Central memory CD8-positive, alpha-beta T cell (primary cell): ENCODE measurements around the gene NOS1.
A peak's percentile ranks its signal among the peaks of the same experiment; 100 is the strongest.
"Not testable (repeated sequence)": the region's sequence is repeated elsewhere in the genome, so short reads cannot be mapped to it uniquely, and the experiment has no call there.

Source experiments
- ATAC-seq: fragments of 150-1000 bp; cut with Tn5 transposase; replicated peaks from 2 replicates; pipeline ENCODE4 v1.10.0; 2022; ENCODE audit warnings: mild to moderate bottlenecking, moderate FRiP score, moderate number of reproducible peaks; ENCODE audit not compliant: poor library complexity, severe bottlenecking; ENCODE audit errors: extremely low read depth
- DNase-seq, 2 donors: peaks; one replicate each; pipeline ENCODE4 v3.0.0; 2021; ENCODE audit warnings: low spot score in 2 of 2
- H3K27ac Mint-ChIP-seq: one replicate; pipeline ENCODE4 v1.8.0; 2022; ENCODE audit warnings: low read depth, mild to moderate bottlenecking, moderate library complexity, mixed read lengths
- H3K27me3 Mint-ChIP-seq: one replicate; pipeline ENCODE4 v1.8.0; 2022; ENCODE audit warnings: mixed read lengths
- H3K36me3 Mint-ChIP-seq: one replicate; pipeline ENCODE4 v1.8.0; 2022; ENCODE audit warnings: mild to moderate bottlenecking, moderate library complexity, mixed read lengths; ENCODE audit not compliant: insufficient read depth
- H3K4me1 Mint-ChIP-seq: one replicate; pipeline ENCODE4 v1.8.0; 2022; ENCODE audit warnings: mixed read lengths
- H3K4me3 Mint-ChIP-seq: one replicate; pipeline ENCODE4 v1.8.0; 2022; ENCODE audit warnings: mild to moderate bottlenecking, moderate library complexity, mixed read lengths
- H3K9me3 Mint-ChIP-seq: one replicate; pipeline ENCODE4 v1.8.0; 2022; ENCODE audit warnings: mixed read lengths

The NOS1 gene

GRCh38 chr12:117388951-117389446 is 27.6 kb upstream of the NOS1 start:
- H3K4me1 Mint-ChIP-seq, result no peaks in the 10 kb centered on the region
- peaks cover 5% of the 10 kb centered on the region for H3K9me3 Mint-ChIP-seq
- H3K4me3 Mint-ChIP-seq, result no peak overlapping the region
- DNase-seq (no peak), ATAC-seq (no peak)
- peaks cover 5% of the 10 kb centered on the region for H3K27me3 Mint-ChIP-seq
- no peaks in the 10 kb centered on the region for H3K36me3 Mint-ChIP-seq
- no peak overlapping the region for H3K27ac Mint-ChIP-seq

- no peak overlapping the region for H3K27ac Mint-ChIP-seq
- H3K4me1 Mint-ChIP-seq, result no peaks in the 10 kb centered on the region
- H3K27me3 Mint-ChIP-seq, result peaks cover 17% of the 10 kb centered on the region
- H3K9me3 Mint-ChIP-seq, result peaks cover 3% of the 10 kb centered on the region
- ATAC-seq (no peak), DNase-seq (no peak)
- H3K4me3 Mint-ChIP-seq, result no peak overlapping the region
- H3K36me3 Mint-ChIP-seq, result no peaks in the 10 kb centered on the region
These were observed 26.4 kb upstream of the NOS1 start for GRCh38 chr12:117387832-117388231.

DNA sequence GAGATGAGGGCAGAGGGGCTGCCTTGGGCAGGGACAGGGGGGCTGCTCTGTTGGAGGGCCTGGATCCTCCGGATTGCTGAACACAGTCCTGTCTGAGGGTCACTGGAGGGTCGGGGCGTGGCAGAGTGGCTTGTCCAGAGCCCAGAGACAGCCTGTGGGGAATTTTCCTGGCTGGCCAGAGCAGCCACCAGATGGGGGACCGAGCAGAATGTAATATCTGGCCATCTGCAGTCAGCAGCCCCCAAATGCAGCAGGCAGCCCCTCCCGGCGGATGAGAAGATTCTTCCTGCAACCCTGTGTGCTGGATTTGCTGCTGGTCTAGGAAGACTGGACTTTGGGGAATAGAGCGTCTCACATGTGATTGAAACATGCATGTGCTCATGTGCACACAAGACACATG is 23.3 kb upstream of the NOS1 start:
- DNase-seq (no peak), ATAC-seq (no peak)
- Mint-ChIP-seq H3K36me3 (no peaks in the 10 kb centered on the region), H3K4me1 (no peaks in the 10 kb centered on the region), H3K27me3 (peaks cover 25% of the 10 kb centered on the region), H3K9me3 (peaks cover 4% of the 10 kb centered on the region), H3K27ac (no peak overlapping the region), H3K4me3 (no peak overlapping the region)

- peaks cover 10% of the 10 kb centered on the region for H3K9me3 Mint-ChIP-seq
- H3K4me3 Mint-ChIP-seq, result no peak overlapping the region
- DNase-seq, result no peak
- no peak overlapping the region for H3K27ac Mint-ChIP-seq
- no peak for ATAC-seq
- H3K36me3 Mint-ChIP-seq, result no peaks in the 10 kb centered on the region
- no peaks in the 10 kb centered on the region for H3K4me1 Mint-ChIP-seq
- peaks cover 32% of the 10 kb centered on the region for H3K27me3 Mint-ChIP-seq
These were observed 18.7 kb upstream of the NOS1 start for GRCh38 chr12:117380083-117380482.

DNA sequence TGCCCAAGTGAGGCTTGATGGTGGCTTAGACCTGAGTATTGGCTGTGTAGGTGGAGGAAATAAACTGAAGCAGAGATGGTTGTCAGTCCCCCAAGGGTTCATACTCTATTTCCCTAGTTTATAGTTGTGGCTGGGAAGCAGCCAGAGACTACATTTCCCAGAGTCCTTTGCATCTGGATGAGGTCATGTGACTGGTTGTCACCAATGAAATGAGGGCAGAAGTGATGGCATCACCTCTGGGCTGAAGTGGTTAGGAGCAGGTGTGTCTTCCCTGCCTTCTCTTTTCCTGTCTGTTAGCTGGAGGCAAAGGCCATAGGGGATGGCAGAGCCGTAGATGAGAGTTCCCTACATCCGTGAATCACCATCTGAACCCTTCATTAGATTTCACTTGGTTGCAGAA is 16.3 kb upstream of the NOS1 start:
- ATAC-seq (no peak), DNase-seq (no peak)
- H3K36me3 Mint-ChIP-seq, result no peaks in the 10 kb centered on the region
- no peak overlapping the region for H3K4me3 Mint-ChIP-seq
- peaks cover 10% of the 10 kb centered on the region for H3K9me3 Mint-ChIP-seq
- no peaks in the 10 kb centered on the region for H3K4me1 Mint-ChIP-seq
- no peak overlapping the region for H3K27ac Mint-ChIP-seq
- H3K27me3 Mint-ChIP-seq, result peaks cover 15% of the 10 kb centered on the region

- no peaks in the 10 kb centered on the region for H3K36me3 Mint-ChIP-seq
- H3K27me3 Mint-ChIP-seq, result peaks cover 13% of the 10 kb centered on the region
- no peaks in the 10 kb centered on the region for H3K9me3 Mint-ChIP-seq
- ATAC-seq (no peak), DNase-seq (no peak)
- no peak overlapping the region for H3K27ac Mint-ChIP-seq
- H3K4me3 Mint-ChIP-seq, result no peak overlapping the region
- H3K4me1 Mint-ChIP-seq, result no peaks in the 10 kb centered on the region
These were observed 9.2 kb upstream of the NOS1 start for GRCh38 chr12:117370588-117370987.

- not testable (repeated sequence) for H3K36me3 Mint-ChIP-seq, H3K4me1 Mint-ChIP-seq, ATAC-seq, H3K27ac Mint-ChIP-seq, H3K9me3 Mint-ChIP-seq, H3K4me3 Mint-ChIP-seq, DNase-seq
- H3K27me3 Mint-ChIP-seq, result peaks cover 14% of the 10 kb centered on the region
These were observed 8.6 kb upstream of the NOS1 start for GRCh38 chr12:117370000-117370399.

DNA sequence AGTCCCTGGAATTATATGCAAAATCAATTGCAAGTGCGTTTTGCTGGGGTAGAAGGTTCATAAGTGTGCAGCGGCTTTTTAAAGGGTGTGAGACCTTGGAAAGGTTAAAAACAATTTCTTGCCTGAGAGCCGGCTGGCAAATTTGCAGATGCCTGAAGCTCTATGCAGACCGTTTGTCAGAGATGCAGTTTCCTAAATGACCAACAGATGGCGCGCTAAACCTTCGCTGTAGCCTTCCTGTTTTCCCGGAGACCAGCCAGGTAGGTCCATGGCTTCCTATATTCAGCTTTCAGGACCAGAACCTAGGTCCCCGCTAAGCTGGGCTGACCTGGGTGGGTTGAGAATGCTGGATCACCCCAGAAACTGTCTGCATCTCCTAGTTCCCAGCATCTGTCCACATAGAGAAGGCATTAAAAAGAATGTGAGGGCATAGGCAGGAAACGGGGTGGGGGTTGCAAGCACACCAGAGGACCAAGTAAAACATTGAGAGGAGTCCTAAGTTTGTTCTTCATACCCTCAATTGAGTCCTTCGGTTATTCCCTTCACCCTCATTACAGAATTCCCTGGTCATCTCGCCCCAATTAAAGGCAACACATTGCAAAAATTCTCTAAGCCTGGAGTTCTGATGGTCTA is 5.7 kb upstream of the NOS1 start:
- Mint-ChIP-seq H3K4me1 (no peaks in the 10 kb centered on the region), H3K27ac (no peak overlapping the region), H3K4me3 (no peak overlapping the region), H3K9me3 (no peaks in the 10 kb centered on the region), H3K27me3 (peaks cover 41% of the 10 kb centered on the region), H3K36me3 (no peaks in the 10 kb centered on the region)
- ATAC-seq (no peak), DNase-seq (peak in 1 of 2 donors; percentile 16)

DNA sequence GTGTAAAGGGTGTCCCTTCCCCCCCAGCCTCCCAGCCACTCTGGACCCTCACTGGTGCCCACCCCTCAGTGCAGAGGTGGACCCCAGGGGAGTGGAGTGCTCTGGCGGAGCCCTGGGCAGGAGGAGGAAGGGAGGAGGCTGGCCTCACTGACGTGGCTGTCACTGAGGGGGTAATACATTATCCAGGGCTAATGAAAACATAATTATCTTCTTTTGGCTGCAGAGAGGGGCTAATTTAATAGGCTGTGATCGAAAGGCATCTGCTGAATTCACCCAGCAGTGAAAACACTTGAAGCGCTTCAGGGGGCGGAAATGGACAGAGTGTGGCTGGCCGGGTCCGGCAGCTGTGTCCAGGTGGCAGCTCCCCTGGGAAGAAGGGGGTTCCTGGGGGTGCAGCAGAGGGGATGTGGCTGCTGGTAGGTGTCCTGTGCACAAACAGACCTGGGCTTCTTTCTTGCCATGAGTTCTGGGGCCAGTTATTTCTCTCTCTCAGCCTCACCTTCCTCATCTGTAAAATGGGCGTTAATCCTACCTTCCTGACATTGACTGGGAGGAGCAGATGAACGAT is 3.7 kb upstream of the NOS1 start:
- DNase-seq, result no peak
- no peak overlapping the region for H3K27ac Mint-ChIP-seq
- no peaks in the 10 kb centered on the region for H3K36me3 Mint-ChIP-seq
- no peaks in the 10 kb centered on the region for H3K9me3 Mint-ChIP-seq
- H3K4me1 Mint-ChIP-seq, result no peaks in the 10 kb centered on the region
- H3K27me3 Mint-ChIP-seq, result peaks cover 46% of the 10 kb centered on the region
- no peak for ATAC-seq
- H3K4me3 Mint-ChIP-seq, result no peak overlapping the region

- no peak overlapping the region for H3K4me3 Mint-ChIP-seq
- H3K36me3 Mint-ChIP-seq, result no peaks in the 10 kb centered on the region
- no peak for ATAC-seq
- no peak for DNase-seq
- peaks cover 46% of the 10 kb centered on the region for H3K27me3 Mint-ChIP-seq
- H3K4me1 Mint-ChIP-seq, result no peaks in the 10 kb centered on the region
- H3K27ac Mint-ChIP-seq, result no peak overlapping the region
- H3K9me3 Mint-ChIP-seq, result no peaks in the 10 kb centered on the region
These were observed 2.6 kb upstream of the NOS1 start for GRCh38 chr12:117363953-117364486.

GRCh38 chr12:117363056-117363662 is 1.7 kb upstream of the NOS1 start:
- ATAC-seq (no peak), DNase-seq (no peak)
- no peaks in the 10 kb centered on the region for H3K9me3 Mint-ChIP-seq
- no peak overlapping the region for H3K4me3 Mint-ChIP-seq
- H3K27me3 Mint-ChIP-seq, result peaks cover 53% of the 10 kb centered on the region
- no peaks in the 10 kb centered on the region for H3K4me1 Mint-ChIP-seq
- no peak overlapping the region for H3K27ac Mint-ChIP-seq
- H3K36me3 Mint-ChIP-seq, result no peaks in the 10 kb centered on the region

GRCh38 chr12:117362391-117362790 is 965 bp upstream of the NOS1 start:
- no peak overlapping the region for H3K4me3 Mint-ChIP-seq
- no peak overlapping the region for H3K27ac Mint-ChIP-seq
- H3K27me3 Mint-ChIP-seq, result peaks cover 56% of the 10 kb centered on the region
- DNase-seq, result no peak
- H3K36me3 Mint-ChIP-seq, result no peaks in the 10 kb centered on the region
- no peaks in the 10 kb centered on the region for H3K9me3 Mint-ChIP-seq
- H3K4me1 Mint-ChIP-seq, result no peaks in the 10 kb centered on the region
- ATAC-seq, result no peak

DNA sequence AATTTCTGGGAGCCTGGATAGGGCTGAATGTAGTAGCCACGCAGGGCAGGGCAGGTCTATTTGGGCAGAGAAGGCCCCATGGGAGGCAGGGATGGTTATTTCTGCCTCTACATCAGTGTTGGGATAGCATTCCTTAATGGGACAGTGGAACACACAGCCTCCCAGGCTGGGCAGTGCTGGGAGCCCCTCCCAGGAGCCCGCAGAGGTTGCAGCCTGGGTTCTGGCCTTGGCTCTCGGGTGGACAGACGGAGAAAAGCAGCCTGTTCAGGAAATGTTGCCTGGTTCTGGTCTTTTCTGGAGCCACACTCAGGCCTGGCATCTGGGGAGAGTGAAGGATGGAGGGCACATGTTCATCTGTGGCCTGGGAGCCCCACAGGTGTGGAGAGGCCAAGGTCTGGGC is 479 bp upstream of the NOS1 start:
- H3K36me3 Mint-ChIP-seq, result no peaks in the 10 kb centered on the region
- no peak overlapping the region for H3K4me3 Mint-ChIP-seq
- no peak overlapping the region for H3K27ac Mint-ChIP-seq

More for the DNA sequence above, 479 bp upstream of the NOS1 start:
- Mint-ChIP-seq H3K27me3 (peaks cover 56% of the 10 kb centered on the region), H3K9me3 (no peaks in the 10 kb centered on the region), H3K4me1 (no peaks in the 10 kb centered on the region)
- no peak for ATAC-seq
- no peak for DNase-seq
